Hematopoietic multipotent progenitor cell treated with erythropoietin and hydrocortisone succinate and interleukin-3 and kit ligand, for 17 days (in vitro differentiated cells): ENCODE measurements around the gene KCNK6.

Experiments used
- DNase-seq: peaks from one replicate; pipeline ENCODE4 v3.0.0-alpha.2; 2015; ENCODE audit warnings: low spot score

Gene KCNK6

GRCh38 chr19:38298821-38299680 lies 20.6 kb upstream of the KCNK6 start:
- no peak for DNase-seq

- DNase-seq = no peak
These were observed 15.9 kb upstream of the KCNK6 start, which contains the start of gene C19orf33 for GRCh38 chr19:38303517-38304351. Gene C19orf33, plus strand, starts transcription at chr19:38304251. Its CDS starts 11 bp downstream, at chr19:38304262.

- no peak for DNase-seq
These were observed 15.2 kb upstream of the KCNK6 start for GRCh38 chr19:38304352-38304865.

GRCh38 chr19:38304866-38305429 lies 14.7 kb upstream of the KCNK6 start:
- peak; percentile 31 for DNase-seq

GRCh38 chr19:38306236-38306635 lies 13.4 kb upstream of the KCNK6 start:
- no peak for DNase-seq

- no peak for DNase-seq
These were observed 12.6 kb upstream of the KCNK6 start for GRCh38 chr19:38307076-38307475.

- DNase-seq = no peak
These were observed 12.0 kb upstream of the KCNK6 start for GRCh38 chr19:38307597-38307996.

GRCh38 chr19:38308006-38308766 lies 11.5 kb upstream of the KCNK6 start:
- no peak for DNase-seq

- DNase-seq = no peak
These were observed 10.6 kb upstream of the KCNK6 start for GRCh38 chr19:38308926-38309614.

GRCh38 chr19:38309615-38310278 lies 9.9 kb upstream of the KCNK6 start:
- no peak for DNase-seq

- no peak for DNase-seq
These were observed 9.4 kb upstream of the KCNK6 start for GRCh38 chr19:38310279-38310670.

- no peak for DNase-seq
These were observed 8.7 kb upstream of the KCNK6 start for GRCh38 chr19:38310986-38311385.

GRCh38 chr19:38315657-38316476 lies 3.8 kb upstream of the KCNK6 start, which contains the start of gene YIF1B:
Gene YIF1B, minus strand, starts transcription at chr19:38315947. Its CDS starts 30 bp downstream, at chr19:38315917.
- peak; percentile 96 for DNase-seq

GRCh38 chr19:38316477-38317067 lies 3.1 kb upstream of the KCNK6 start:
- DNase-seq = no peak

- DNase-seq = peak; percentile 82
These were observed 2.5 kb upstream of the KCNK6 start for GRCh38 chr19:38317104-38317612.

GRCh38 chr19:38318660-38319059 lies 985 bp upstream of the KCNK6 start:
- DNase-seq = no peak

GRCh38 chr19:38320969-38321339 lies 1.3 kb downstream of the KCNK6 start:
- no peak for DNase-seq

- no peak for DNase-seq
These were observed 2.1 kb downstream of the KCNK6 start for GRCh38 chr19:38321646-38322196.

- no peak for DNase-seq
These were observed 3.6 kb downstream of the KCNK6 start for GRCh38 chr19:38323291-38323690.
